KMS-11 (cell line): ENCODE measurements around the gene OSBPL3.

Experiments
- H2AFZ ChIP-seq: fragments of 200-600 bp; sonication (generic); 2 replicates; pipeline ENCODE4 v1.6.1; 2016; ENCODE audit warnings: antibody characterized with exemption, mixed run types, low read depth
- H3K27ac ChIP-seq: fragments of 200-600 bp; sonication (generic); 2 replicates; pipeline ENCODE4 v1.6.1; 2016; ENCODE audit warnings: mild to moderate bottlenecking, mixed run types
- H3K27me3 ChIP-seq: fragments of 200-600 bp; sonication (generic); 2 replicates; pipeline ENCODE4 v1.6.1; 2017; ENCODE audit warnings: mild to moderate bottlenecking, low read depth, mixed run types, moderate library complexity; ENCODE audit not compliant: insufficient read depth
- H3K36me3 ChIP-seq: fragments of 200-600 bp; sonication (generic); 2 replicates; pipeline ENCODE4 v1.6.1; 2017; ENCODE audit warnings: mild to moderate bottlenecking, mixed run types; ENCODE audit not compliant: insufficient read depth
- H3K4me1 ChIP-seq: fragments of 200-600 bp; sonication (generic); 2 replicates; pipeline ENCODE4 v1.6.1; 2016; ENCODE audit warnings: mild to moderate bottlenecking, low read depth, mixed run types; ENCODE audit not compliant: poor library complexity, severe bottlenecking
- H3K4me2 ChIP-seq: fragments of 200-600 bp; sonication (generic); 2 replicates; pipeline ENCODE4 v1.7.0; 2016; ENCODE audit warnings: mild to moderate bottlenecking, mixed run types
- H3K4me3 ChIP-seq: fragments of 200-600 bp; sonication (generic); IDR thresholded peaks from 2 replicates; pipeline ENCODE4 v1.6.1; 2017; ENCODE audit warnings: low read depth, low read length, mixed read lengths; ENCODE audit not compliant: insufficient read depth
- H3K79me2 ChIP-seq: fragments of 200-600 bp; sonication (generic); 2 replicates; pipeline ENCODE4 v1.6.1; 2016; ENCODE audit warnings: low read depth, mixed run types; ENCODE audit not compliant: insufficient read depth
- H3K9ac ChIP-seq: fragments of 200-600 bp; sonication (generic); 2 replicates; pipeline ENCODE4 v1.6.1; 2016; ENCODE audit warnings: mild to moderate bottlenecking, mixed run types
- H4K20me1 ChIP-seq: fragments of 200-600 bp; sonication (generic); 2 replicates; pipeline ENCODE4 v1.6.1; 2016; ENCODE audit warnings: mild to moderate bottlenecking, mixed run types; ENCODE audit not compliant: insufficient read depth
- TF ChIP-seq, protein P1 (sequence below): fragments of 200-600 bp; sonication (generic); conservative IDR thresholded peaks from 2 replicates; pipeline ENCODE4 v1.6.1; 2017; ENCODE audit warnings: low read depth, mild to moderate bottlenecking, antibody characterized with exemption, low read length, moderate library complexity, mixed read lengths

OSBPL3 gene

DNA sequence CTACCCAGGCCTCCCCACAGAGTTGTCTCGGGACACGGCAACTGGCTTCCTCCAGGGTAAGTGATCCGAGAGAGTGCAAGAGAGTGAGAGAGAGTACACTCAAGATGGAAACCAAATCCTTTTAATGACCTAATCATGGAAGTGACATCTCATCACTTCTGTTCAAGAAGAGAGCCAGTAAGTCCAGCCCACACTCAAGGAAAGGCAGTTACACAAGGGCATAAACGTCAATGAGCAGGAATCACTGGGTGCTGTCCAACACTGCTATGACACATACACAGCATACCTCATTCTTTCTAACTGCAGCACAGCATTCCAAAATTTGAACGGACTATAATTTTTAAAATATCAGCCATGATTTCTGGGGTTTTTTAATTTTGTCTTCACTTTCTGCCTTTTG, 29.3 kb upstream of the OSBPL3 start:
- Histone ChIP-seq H3K27ac (no peak overlapping the region), H3K79me2 (no peaks in the 10 kb centered on the region), H3K27me3 (no peaks in the 10 kb centered on the region), H3K4me1 (no peaks in the 10 kb centered on the region), H3K9ac (no peak overlapping the region), H4K20me1 (no peaks in the 10 kb centered on the region), H3K36me3 (no peaks in the 10 kb centered on the region), H3K4me2 (no peak overlapping the region), H2AFZ (no peak overlapping the region), H3K4me3 (no peak overlapping the region)
- TF ChIP-seq, protein P1, sequence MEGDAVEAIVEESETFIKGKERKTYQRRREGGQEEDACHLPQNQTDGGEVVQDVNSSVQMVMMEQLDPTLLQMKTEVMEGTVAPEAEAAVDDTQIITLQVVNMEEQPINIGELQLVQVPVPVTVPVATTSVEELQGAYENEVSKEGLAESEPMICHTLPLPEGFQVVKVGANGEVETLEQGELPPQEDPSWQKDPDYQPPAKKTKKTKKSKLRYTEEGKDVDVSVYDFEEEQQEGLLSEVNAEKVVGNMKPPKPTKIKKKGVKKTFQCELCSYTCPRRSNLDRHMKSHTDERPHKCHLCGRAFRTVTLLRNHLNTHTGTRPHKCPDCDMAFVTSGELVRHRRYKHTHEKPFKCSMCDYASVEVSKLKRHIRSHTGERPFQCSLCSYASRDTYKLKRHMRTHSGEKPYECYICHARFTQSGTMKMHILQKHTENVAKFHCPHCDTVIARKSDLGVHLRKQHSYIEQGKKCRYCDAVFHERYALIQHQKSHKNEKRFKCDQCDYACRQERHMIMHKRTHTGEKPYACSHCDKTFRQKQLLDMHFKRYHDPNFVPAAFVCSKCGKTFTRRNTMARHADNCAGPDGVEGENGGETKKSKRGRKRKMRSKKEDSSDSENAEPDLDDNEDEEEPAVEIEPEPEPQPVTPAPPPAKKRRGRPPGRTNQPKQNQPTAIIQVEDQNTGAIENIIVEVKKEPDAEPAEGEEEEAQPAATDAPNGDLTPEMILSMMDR, result no peak

DNA sequence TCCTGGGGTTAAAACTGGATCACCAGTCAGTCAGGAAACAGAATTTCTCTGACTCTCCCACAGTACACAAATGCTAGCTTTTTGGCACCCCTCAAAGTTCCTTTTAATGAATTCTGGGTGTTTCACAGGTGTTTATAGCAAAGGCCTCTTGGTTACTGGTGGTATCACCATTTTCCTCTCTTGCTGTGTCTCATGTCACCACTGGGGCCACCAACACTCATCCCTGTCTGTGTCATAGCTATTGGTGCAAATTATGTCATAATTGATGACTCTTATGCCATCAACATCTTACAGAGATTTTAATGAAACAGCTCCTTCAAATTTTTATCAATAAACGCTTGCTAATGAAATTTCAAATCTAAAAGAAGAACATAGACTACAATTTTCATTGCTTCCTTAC, 27.7 kb upstream of the OSBPL3 start:
- Histone ChIP-seq H3K9ac (no peak overlapping the region), H3K36me3 (no peaks in the 10 kb centered on the region), H3K4me3 (no peak overlapping the region), H3K4me2 (no peak overlapping the region), H3K79me2 (no peaks in the 10 kb centered on the region), H3K27me3 (no peaks in the 10 kb centered on the region), H2AFZ (no peak overlapping the region), H3K4me1 (no peaks in the 10 kb centered on the region), H4K20me1 (no peaks in the 10 kb centered on the region), H3K27ac (no peak overlapping the region)
- TF ChIP-seq, protein P1, result no peak

DNA sequence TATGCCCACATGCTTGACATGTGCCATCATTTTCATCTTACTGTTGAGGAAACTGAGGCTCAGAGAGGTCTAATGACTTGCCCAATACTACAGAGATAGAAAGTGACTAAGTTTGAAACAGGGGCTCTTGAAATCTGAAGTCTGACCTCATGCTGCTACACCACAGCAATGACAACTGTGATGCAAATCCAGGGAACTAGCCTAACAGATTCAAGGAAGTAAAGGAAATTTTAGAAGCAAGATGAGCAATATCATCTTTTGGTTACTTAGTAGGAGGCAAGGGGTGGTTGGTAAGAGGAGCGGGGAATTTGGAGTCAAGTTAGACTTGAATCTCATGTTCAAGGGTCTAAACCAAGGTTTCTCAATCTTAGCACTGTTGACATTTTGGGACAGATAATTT, 26.3 kb upstream of the OSBPL3 start:
- Histone ChIP-seq H3K27me3 (no peaks in the 10 kb centered on the region), H4K20me1 (no peaks in the 10 kb centered on the region), H3K4me1 (no peaks in the 10 kb centered on the region), H3K79me2 (no peaks in the 10 kb centered on the region), H3K9ac (no peak overlapping the region), H3K4me3 (no peak overlapping the region), H2AFZ (no peak overlapping the region), H3K27ac (no peak overlapping the region), H3K36me3 (no peaks in the 10 kb centered on the region), H3K4me2 (no peak overlapping the region)
- TF ChIP-seq, protein P1, result no peak

DNA sequence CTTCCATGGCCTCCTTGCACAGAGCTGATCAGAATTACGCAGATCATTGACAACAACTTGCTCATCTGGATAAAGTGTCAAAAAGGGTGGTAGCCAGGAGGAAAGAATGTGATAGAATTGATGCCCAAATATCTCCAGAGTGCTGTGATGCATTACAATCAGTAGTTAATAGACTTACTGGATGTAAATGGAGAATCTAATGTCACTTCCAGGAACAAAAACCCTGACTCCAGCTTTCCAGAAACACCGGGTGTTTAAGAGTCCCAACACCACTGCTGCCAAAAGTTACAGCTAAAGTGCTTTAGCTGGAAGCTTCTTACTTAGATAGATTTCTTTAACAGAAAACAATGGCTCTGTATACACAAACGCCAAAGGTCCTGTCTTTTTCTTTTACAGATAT, 25.7 kb upstream of the OSBPL3 start:
- Histone ChIP-seq H3K27ac (no peak overlapping the region), H4K20me1 (no peaks in the 10 kb centered on the region), H3K79me2 (no peaks in the 10 kb centered on the region), H2AFZ (no peak overlapping the region), H3K36me3 (no peaks in the 10 kb centered on the region), H3K4me3 (no peak overlapping the region), H3K4me2 (no peak overlapping the region), H3K4me1 (no peaks in the 10 kb centered on the region), H3K9ac (no peak overlapping the region), H3K27me3 (no peaks in the 10 kb centered on the region)
- TF ChIP-seq, protein P1, result no peak

DNA sequence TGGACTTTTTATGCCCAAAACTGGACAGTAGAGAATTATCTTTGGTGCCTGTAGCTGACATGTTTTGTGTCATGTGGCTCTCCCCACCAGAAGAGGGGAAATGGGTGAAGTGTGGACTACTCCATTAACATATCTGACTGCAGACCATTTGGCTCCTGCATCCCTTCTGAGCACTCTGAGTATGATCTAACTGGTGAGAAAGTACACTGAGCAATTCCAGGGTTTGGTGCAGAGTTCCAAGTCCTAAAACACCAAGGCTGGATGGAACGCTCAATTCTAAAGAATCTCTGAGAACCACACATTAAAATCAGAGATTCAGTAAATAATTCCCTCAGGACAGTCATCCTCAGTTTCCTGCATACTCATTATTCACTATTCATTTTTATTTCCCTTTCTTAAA, 22.8 kb upstream of the OSBPL3 start:
- Histone ChIP-seq H3K27me3 (no peaks in the 10 kb centered on the region), H4K20me1 (no peaks in the 10 kb centered on the region), H3K4me3 (no peak overlapping the region), H3K4me1 (no peaks in the 10 kb centered on the region), H3K9ac (no peak overlapping the region), H3K27ac (no peak overlapping the region), H3K36me3 (no peaks in the 10 kb centered on the region), H2AFZ (no peak overlapping the region), H3K79me2 (no peaks in the 10 kb centered on the region), H3K4me2 (no peak overlapping the region)
- TF ChIP-seq, protein P1, result no peak
